Right renal cortex interstitium (tissue), 3 donors: ENCODE measurements around the gene LINGO4. TPM values are rescaled to one million over a fixed set of nuclear protein-coding genes. Genes with fewer than 3 reads are reported as not detected.

Experiments
- polyA plus RNA-seq, 3 donors: library from polyadenylated mRNA; unstranded; fragments of 120-200 nt; gene quantifications; one replicate each; pipeline ENCODE4 v1.2.1, GENCODE V29; 2013; ENCODE audit not compliant: insufficient read length in 3 of 3

Gene LINGO4
- polyA plus RNA-seq, 3 donors, result 0.04 TPM; not detected in 1

Other genes starting within 250 kb of the LINGO4 start
- gene SNX27, start 193.4 kb downstream of the LINGO4 start, polyA plus RNA-seq, result 10 to 100 TPM; 20.5 to 22.5 (median 21.8) TPM
- under 1 TPM; 0.30 to 0.53 (median 0.42) TPM for gene CELF3, start 88.6 kb downstream of the LINGO4 start, polyA plus RNA-seq
- under 1 TPM in 1 of 3 donors, not detected in 2; 0.37 TPM for gene RIIAD1, start 83.9 kb downstream of the LINGO4 start, polyA plus RNA-seq
- gene MRPL9, start 41.9 kb downstream of the LINGO4 start, polyA plus RNA-seq, result 100 to 1,000 TPM; 115 to 123 (median 119) TPM
- gene TDRKH, start 14.9 kb downstream of the LINGO4 start, polyA plus RNA-seq, result 1 to 10 TPM; 8.8 to 9.1 (median 9.1) TPM
- gene RORC, start 26.4 kb upstream of the LINGO4 start, polyA plus RNA-seq, result 1 to 10 TPM in 2 of 3 donors, under 1 TPM in 1; 0.83 to 1.5 (median 1.3) TPM
- under 1 TPM in 2 of 3 donors, not detected in 1; 0.10 TPM for gene C2CD4D, start 34.4 kb upstream of the LINGO4 start, polyA plus RNA-seq
- under 1 TPM; 0.29 to 0.49 (median 0.44) TPM for gene THEM5, start 48.3 kb upstream of the LINGO4 start, polyA plus RNA-seq
- gene THEM4, start 104.1 kb upstream of the LINGO4 start, polyA plus RNA-seq, result 10 to 100 TPM; 20.9 to 22.1 (median 21.8) TPM
- gene S100A10, start 188.4 kb upstream of the LINGO4 start, polyA plus RNA-seq, result 100 to 1,000 TPM; 227 to 239 (median 228) TPM
- gene S100A11, start 231.6 kb upstream of the LINGO4 start, polyA plus RNA-seq, result 100 to 1,000 TPM; 231 to 297 (median 273) TPM